A673 (cell line): Measurements from ENCODE around the gene EXOC8. TPM values are rescaled to one million over a fixed set of nuclear protein-coding genes. Genes with fewer than 3 reads are reported as not detected.

Experiments used
- BruUV-seq: library from RNA; stranded (reverse); fragments of 400-500 nt; replicated peaks from 2 replicates; lab custom pipeline; 2021; lab: Mats Ljungman, UMichigan
- CTCF ChIA-PET: fragments of 300-600 bp; sonication (Branson Sonifier 250); formaldehyde crosslinking; loops from one replicate; lab custom pipeline; 2022; ENCODE audit warnings: antibody characterized with exemption; lab: Charles Lee
- POLR2A ChIA-PET: fragments of 300-600 bp; sonication (Branson Sonifier 250); formaldehyde crosslinking; loops from one replicate; lab custom pipeline; 2022; ENCODE audit warnings: antibody characterized with exemption; ENCODE audit not compliant: low non-redundant PET; lab: Charles Lee
- DNase-seq: peaks from one replicate; pipeline ENCODE4 v3.0.0-alpha.2; 2015; ENCODE audit warnings: low spot score
- H3K27ac ChIP-seq: fragments of 200-600 bp; sonication (generic); 2 replicates; pipeline ENCODE4 v1.5.1; 2016; ENCODE audit warnings: mixed run types, low read depth, mild to moderate bottlenecking, mixed read lengths, antibody characterized with exemption, low read length; ENCODE audit not compliant: poor library complexity, severe bottlenecking
- H3K27me3 ChIP-seq: fragments of 200-600 bp; sonication (generic); replicated peaks from 2 replicates; pipeline ENCODE4 v1.6.1; 2017; ENCODE audit warnings: mixed run types, low read depth, mild to moderate bottlenecking, mixed read lengths, antibody characterized with exemption, low read length; ENCODE audit not compliant: insufficient read depth, poor library complexity
- H3K36me3 ChIP-seq: fragments of 200-600 bp; sonication (generic); 2 replicates; pipeline ENCODE4 v1.6.1; 2016; ENCODE audit warnings: mixed run types, mild to moderate bottlenecking, mixed read lengths, antibody characterized with exemption, low read length; ENCODE audit not compliant: insufficient read depth, poor library complexity, severe bottlenecking
- H3K4me1 ChIP-seq: fragments of 200-600 bp; sonication (generic); 2 replicates; pipeline ENCODE4 v1.6.1; 2017; ENCODE audit warnings: mixed run types, mild to moderate bottlenecking, mixed read lengths, antibody characterized with exemption, low read length; ENCODE audit not compliant: insufficient read depth, poor library complexity, severe bottlenecking
- H3K4me3 ChIP-seq: fragments of 200-600 bp; sonication (generic); 2 replicates; pipeline ENCODE4 v1.5.1; 2016; ENCODE audit warnings: low read depth, mixed run types, mild to moderate bottlenecking, mixed read lengths, low read length; ENCODE audit not compliant: poor library complexity, severe bottlenecking
- H3K9me3 ChIP-seq: fragments of 200-600 bp; sonication (generic); 2 replicates; pipeline ENCODE4 v1.6.1; 2016; ENCODE audit warnings: mixed run types, low read depth, mild to moderate bottlenecking, mixed read lengths, antibody characterized with exemption, low read length; ENCODE audit not compliant: poor library complexity, severe bottlenecking
- CTCF ChIP-seq: fragments of 300-800, 200-600 bp; sonication (generic); conservative IDR thresholded peaks from 2 replicates; pipeline ENCODE4 v1.5.1; 2017; ENCODE audit warnings: low read depth, mild to moderate bottlenecking, antibody characterized with exemption, low read length, moderate library complexity, mixed read lengths
- EZH2 ChIP-seq: fragments of 200-600 bp; sonication (generic); IDR thresholded peaks from 2 replicates; pipeline ENCODE4 v1.6.1; 2017; ENCODE audit warnings: borderline replicate concordance, low read depth, mild to moderate bottlenecking, mixed read lengths, antibody characterized with exemption, low read length; ENCODE audit not compliant: poor library complexity, severe bottlenecking
- intact Hi-C: fragments of 100-400 bp; cut with micrococcal nuclease; formaldehyde crosslinking; loops from one replicate; pipeline ENCODE4 v1.10.0; 2022; ENCODE audit not compliant: unreplicated experiment
- total RNA-seq: library from RNA; stranded (reverse); gene quantifications from 2 replicates; pipeline ENCODE4 v1.2.3, GENCODE V29; 2021

The EXOC8 gene
- total RNA-seq, 1 experiment from 2014 or later: 13.8 TPM

DNA sequence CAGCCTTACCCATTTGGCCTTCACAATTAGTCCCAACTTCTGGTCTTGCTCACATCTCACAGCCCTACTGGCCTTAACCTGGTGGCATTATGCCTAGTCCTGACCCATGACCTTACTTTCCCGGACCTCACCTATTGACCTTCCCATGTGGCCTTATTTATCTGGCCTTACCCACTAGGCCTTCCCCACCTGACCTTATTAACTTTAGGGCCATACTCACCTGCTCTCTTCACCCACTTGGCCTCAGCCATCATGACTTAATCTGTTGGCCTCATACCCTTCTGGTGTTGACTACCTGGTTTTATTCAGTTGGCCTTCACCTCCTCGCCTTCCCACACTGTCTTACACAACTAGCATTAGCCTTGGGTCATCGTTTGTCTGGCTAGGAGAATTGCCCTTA is 35.7 kb downstream of the EXOC8 start:
- POLR2A ChIA-PET: no interaction called here
- Histone ChIP-seq H3K36me3 (no peaks in the 10 kb centered on the region), H3K4me1 (no peaks in the 10 kb centered on the region), H3K9me3 (no peaks in the 10 kb centered on the region), H3K27ac (no peak overlapping the region), H3K27me3 (no peaks in the 10 kb centered on the region), H3K4me3 (no peak overlapping the region)
- intact Hi-C loops: no loop called here
- CTCF ChIA-PET: no interaction called here
- BruUV-seq: no TSS peak
- DNase-seq: no peak
- TF ChIP-seq EZH2 (no peak), CTCF (no peak)

DNA sequence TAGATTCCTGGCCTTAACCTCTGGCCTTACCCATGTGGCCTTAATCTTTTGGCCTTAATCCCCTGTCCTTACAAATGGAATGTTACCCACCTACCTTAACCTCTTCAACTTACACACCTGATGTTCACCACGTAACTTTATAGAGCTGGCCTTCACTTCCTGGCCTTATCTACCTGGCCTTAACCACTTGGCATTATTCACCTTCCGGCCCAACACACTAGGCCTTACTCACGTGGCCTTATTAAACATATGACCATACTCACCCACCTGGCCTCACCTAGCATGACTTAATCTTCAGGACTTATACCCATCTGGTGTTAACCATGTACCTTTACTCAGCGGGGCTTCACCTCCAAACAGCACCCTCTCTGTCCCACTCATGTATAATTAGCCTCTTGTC is 41.7 kb downstream of the EXOC8 start:
- ChIA-PET CTCF (no interaction called here), POLR2A (no interaction called here)
- TF ChIP-seq EZH2: no peak
- Histone ChIP-seq H3K4me3 (no peak overlapping the region), H3K36me3 (no peaks in the 10 kb centered on the region), H3K9me3 (no peaks in the 10 kb centered on the region), H3K4me1 (no peaks in the 10 kb centered on the region), H3K27me3 (no peaks in the 10 kb centered on the region), H3K27ac (no peak overlapping the region)
- BruUV-seq: no TSS peak
- intact Hi-C loops: no loop called here
- no peak for DNase-seq

DNA sequence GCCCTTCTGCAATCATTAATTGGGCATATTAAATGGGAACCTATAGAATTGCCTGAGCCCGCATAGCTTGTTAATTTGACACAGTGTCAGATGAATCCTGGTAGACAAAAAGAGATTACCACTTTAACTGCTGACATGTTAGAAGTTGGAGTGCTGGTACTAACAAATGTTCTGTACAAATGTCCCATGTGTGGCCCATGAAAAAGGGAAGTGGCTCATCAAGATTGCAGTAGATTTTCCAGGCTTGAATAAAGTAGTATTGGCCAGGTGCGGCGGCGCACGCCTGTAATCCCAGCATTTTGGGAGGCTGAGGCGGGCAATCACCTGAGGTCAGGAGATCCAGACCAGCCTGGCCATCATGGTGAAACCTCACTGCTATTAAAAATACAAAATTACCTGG is 51.0 kb downstream of the EXOC8 start:
- H3K36me3 ChIP-seq: no peaks in the 10 kb centered on the region
- no peaks in the 10 kb centered on the region for H3K4me1 ChIP-seq
- ChIA-PET POLR2A (no interaction called here), CTCF (no interaction called here)
- H3K27ac ChIP-seq: no peak overlapping the region
- no peaks in the 10 kb centered on the region for H3K27me3 ChIP-seq
- BruUV-seq: no TSS peak
- H3K9me3 ChIP-seq: no peaks in the 10 kb centered on the region
- no peak for TF ChIP-seq CTCF
- TF ChIP-seq EZH2: no peak
- intact Hi-C loops: no loop called here
- DNase-seq: no peak
- no peak overlapping the region for H3K4me3 ChIP-seq

DNA sequence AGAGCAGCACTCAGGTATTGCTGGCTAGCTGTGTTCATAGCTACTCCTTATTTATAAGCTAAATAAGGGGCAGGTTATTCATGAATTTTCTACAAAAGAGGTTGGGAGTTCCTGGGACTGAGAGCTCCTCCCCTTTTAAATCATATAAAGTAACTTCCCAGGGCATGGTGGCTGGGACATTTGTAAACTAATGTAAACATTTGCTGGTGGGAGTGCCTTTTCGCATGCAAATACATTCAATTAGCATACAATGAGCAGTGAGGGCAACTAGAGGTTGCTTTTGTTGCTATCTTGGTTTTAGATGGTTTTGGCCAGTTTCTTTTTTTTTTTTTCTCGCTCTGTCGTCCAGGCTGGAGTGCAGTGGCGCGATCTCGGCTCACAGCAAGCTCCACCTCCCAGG is 53.2 kb downstream of the EXOC8 start:
- ChIA-PET CTCF (no interaction called here), POLR2A (no interaction called here)
- H3K27ac ChIP-seq: no peak overlapping the region
- no peak overlapping the region for H3K4me3 ChIP-seq
- intact Hi-C loops: no loop called here
- no peaks in the 10 kb centered on the region for H3K9me3 ChIP-seq
- no peak for DNase-seq
- BruUV-seq: no TSS peak
- TF ChIP-seq CTCF (no peak), EZH2 (no peak)
- H3K27me3 ChIP-seq: no peaks in the 10 kb centered on the region
- no peaks in the 10 kb centered on the region for H3K4me1 ChIP-seq
- H3K36me3 ChIP-seq: no peaks in the 10 kb centered on the region
